Colonic mucosa (tissue), 4 donors: ENCODE measurements around the gene PTPRE. TPM values are rescaled to one million over a fixed set of nuclear protein-coding genes. Genes with fewer than 3 reads are reported as not detected.

ENCODE experiments used
- DNase-seq: peaks from one replicate; pipeline ENCODE4 v3.0.0-alpha.2; 2020
- H3K27ac ChIP-seq: fragments of 200-600 bp; one replicate; pipeline ENCODE4 v1.8.0; 2021
- H3K27me3 ChIP-seq: fragments of 200-600 bp; one replicate; pipeline ENCODE4 v1.8.0; 2021
- H3K36me3 ChIP-seq: fragments of 200-600 bp; one replicate; pipeline ENCODE4 v1.8.0; 2021
- H3K4me1 ChIP-seq: fragments of 200-600 bp; one replicate; pipeline ENCODE4 v1.8.0; 2021; ENCODE audit warnings: mild to moderate bottlenecking
- H3K4me3 ChIP-seq: fragments of 200-600 bp; one replicate; pipeline ENCODE4 v1.8.0; 2021
- H3K9ac ChIP-seq, 2 donors: one replicate each; pipeline ENCODE4 v1.7.0; 2013; ENCODE audit warnings: control low read depth in 2 of 2, low read depth in 2 of 2, low read length in 2 of 2
- H3K9me3 ChIP-seq: fragments of 200-600 bp; one replicate; pipeline ENCODE4 v1.8.0; 2021
- intact Hi-C: fragments of 100-400 bp; cut with DNase I; formaldehyde crosslinking; loops from one replicate; pipeline ENCODE4 v1.14.1; 2022
- total RNA-seq, 2 donors: library from RNA; stranded (reverse); fragmentation: NEBNext Ultra II Directional in 1 of 2; extraction: Animal tissue kit (Norgen Biotek cat#: 25700) in 1 of 2; gene quantifications; one replicate each; pipeline ENCODE4 v1.2.1, GENCODE V29; 2021
- TF ChIP-seq, protein P1 (sequence below): fragments of 200-600 bp; IDR thresholded peaks from one replicate; pipeline ENCODE4 v1.8.0; 2022; ENCODE audit warnings: antibody characterized with exemption, mild to moderate bottlenecking
- donor health status: healthy.
- donor health status: DM: no; HTN: no; CAD: no.
- donor health status: DM: no; HTN: no; CAD: no.

Gene PTPRE
- total RNA-seq, 2 donors from 2014 or later = 15.9 to 18.8 TPM

DNA sequence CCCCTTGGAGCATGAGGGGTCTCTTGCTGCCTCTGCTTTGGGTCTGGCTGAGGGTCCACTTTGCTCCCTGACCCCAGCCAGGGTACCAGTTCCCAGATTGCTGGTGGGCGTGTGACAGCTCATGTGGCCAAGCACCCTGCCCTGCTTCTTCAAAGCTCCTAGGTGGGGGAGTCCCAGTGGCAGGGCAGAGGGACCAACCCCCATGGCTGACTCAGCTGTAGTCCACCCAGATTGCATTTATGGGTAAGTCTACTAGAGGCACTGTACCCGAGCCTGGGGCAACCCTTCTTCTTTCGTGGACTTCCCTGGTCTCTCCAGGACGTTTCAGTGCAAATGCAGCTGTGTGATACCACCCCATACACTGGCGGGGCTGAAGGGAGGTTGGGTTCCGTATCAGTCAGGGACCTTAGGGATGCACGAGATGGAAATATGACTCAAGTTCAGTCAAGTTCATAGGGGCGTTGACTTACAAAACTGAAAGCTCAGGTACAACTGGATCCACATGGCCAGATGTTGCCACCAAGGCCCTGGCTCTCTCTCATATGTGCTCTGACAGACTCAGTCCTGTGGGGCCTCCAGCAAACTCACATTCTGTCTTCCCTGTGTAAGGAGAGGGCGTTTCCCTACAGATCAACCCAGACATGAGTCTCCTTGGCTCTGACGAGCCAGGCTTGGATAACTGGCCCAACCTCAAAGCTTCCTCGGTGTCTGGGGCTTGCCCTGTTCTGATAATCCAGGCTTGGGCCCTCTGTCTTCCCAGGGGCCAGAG, 13.6 kb downstream of the PTPRE start:
- intact Hi-C loops = no loop called here

GRCh38 chr10:127921075-127921752, 14.3 kb downstream of the PTPRE start:
- no peaks in the 10 kb centered on the region for H3K9me3 ChIP-seq
- no peak overlapping the region for H3K9ac ChIP-seq
- no peaks in the 10 kb centered on the region for H3K27me3 ChIP-seq
- intact Hi-C loops = no loop called here
- H3K36me3 ChIP-seq = no peaks in the 10 kb centered on the region
- no peak overlapping the region for H3K4me3 ChIP-seq
- H3K4me1 ChIP-seq = peaks cover 3% of the 10 kb centered on the region
- H3K27ac ChIP-seq = no peak overlapping the region
- no peak for DNase-seq
- TF ChIP-seq, protein P1, sequence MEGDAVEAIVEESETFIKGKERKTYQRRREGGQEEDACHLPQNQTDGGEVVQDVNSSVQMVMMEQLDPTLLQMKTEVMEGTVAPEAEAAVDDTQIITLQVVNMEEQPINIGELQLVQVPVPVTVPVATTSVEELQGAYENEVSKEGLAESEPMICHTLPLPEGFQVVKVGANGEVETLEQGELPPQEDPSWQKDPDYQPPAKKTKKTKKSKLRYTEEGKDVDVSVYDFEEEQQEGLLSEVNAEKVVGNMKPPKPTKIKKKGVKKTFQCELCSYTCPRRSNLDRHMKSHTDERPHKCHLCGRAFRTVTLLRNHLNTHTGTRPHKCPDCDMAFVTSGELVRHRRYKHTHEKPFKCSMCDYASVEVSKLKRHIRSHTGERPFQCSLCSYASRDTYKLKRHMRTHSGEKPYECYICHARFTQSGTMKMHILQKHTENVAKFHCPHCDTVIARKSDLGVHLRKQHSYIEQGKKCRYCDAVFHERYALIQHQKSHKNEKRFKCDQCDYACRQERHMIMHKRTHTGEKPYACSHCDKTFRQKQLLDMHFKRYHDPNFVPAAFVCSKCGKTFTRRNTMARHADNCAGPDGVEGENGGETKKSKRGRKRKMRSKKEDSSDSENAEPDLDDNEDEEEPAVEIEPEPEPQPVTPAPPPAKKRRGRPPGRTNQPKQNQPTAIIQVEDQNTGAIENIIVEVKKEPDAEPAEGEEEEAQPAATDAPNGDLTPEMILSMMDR = no peak

More for the DNA sequence above, 13.6 kb downstream of the PTPRE start:
- Histone ChIP-seq H3K27me3 (no peaks in the 10 kb centered on the region), H3K27ac (peak overlapping the region; percentile 2), H3K4me3 (no peak overlapping the region), H3K9me3 (no peaks in the 10 kb centered on the region), H3K36me3 (no peaks in the 10 kb centered on the region), H3K4me1 (peaks cover 3% of the 10 kb centered on the region), H3K9ac (no peak overlapping the region)
- no peak for DNase-seq
- TF ChIP-seq, protein P1 = no peak

DNA sequence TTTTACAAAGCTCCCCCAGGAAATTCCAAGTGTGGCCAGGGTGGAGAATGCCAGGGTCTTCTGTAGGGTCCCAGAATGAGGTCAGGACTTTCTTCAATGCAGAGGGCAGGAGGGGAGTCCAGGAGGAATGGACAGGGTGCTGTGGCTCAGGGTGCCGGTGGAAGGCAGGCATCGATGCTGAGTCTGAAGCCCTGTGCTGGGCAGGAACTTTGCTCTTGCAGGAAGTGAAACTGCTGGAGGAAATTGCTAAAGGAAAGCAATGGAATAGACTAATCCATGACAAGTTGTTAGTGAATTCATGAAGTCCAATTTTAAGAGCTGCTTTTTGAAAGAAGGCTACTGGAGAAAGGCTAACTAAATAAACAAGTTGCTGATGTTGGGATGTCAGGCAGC, 14.8 kb downstream of the PTPRE start:
- peak overlapping the region; percentile 10 for H3K27ac ChIP-seq
- H3K9me3 ChIP-seq = no peaks in the 10 kb centered on the region
- H3K4me1 ChIP-seq = peaks cover 3% of the 10 kb centered on the region
- H3K9ac ChIP-seq = no peak overlapping the region
- TF ChIP-seq, protein P1 = no peak
- H3K36me3 ChIP-seq = no peaks in the 10 kb centered on the region
- DNase-seq = no peak
- H3K4me3 ChIP-seq = no peak overlapping the region
- intact Hi-C loops = no loop called here
- no peaks in the 10 kb centered on the region for H3K27me3 ChIP-seq

DNA sequence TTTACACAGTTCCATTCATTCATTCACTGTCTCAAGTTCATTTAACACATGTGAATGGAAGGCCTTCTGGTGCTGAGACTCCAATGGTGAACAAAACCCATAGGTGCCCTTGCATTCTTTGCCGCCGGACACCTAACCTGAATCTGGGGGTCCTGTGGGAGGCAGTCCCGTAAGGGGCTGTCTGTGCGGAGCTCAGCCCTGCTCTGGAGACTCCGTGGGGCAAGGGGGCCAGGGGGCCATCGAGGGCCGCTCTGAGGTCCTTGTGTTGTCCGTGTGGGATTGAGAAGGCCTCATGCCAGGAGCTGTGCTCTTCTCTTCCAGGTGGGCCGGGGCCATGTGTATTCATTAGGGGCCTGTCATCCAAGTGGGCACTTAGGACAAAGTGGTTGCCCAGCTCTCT, 15.3 kb downstream of the PTPRE start:
- Histone ChIP-seq H3K27ac (peak overlapping the region; percentile 10), H3K4me3 (no peak overlapping the region), H3K9me3 (no peaks in the 10 kb centered on the region), H3K4me1 (peaks cover 3% of the 10 kb centered on the region), H3K36me3 (no peaks in the 10 kb centered on the region), H3K9ac (no peak overlapping the region), H3K27me3 (no peaks in the 10 kb centered on the region)
- intact Hi-C loops = no loop called here
- TF ChIP-seq, protein P1 = no peak
- DNase-seq = no peak

DNA sequence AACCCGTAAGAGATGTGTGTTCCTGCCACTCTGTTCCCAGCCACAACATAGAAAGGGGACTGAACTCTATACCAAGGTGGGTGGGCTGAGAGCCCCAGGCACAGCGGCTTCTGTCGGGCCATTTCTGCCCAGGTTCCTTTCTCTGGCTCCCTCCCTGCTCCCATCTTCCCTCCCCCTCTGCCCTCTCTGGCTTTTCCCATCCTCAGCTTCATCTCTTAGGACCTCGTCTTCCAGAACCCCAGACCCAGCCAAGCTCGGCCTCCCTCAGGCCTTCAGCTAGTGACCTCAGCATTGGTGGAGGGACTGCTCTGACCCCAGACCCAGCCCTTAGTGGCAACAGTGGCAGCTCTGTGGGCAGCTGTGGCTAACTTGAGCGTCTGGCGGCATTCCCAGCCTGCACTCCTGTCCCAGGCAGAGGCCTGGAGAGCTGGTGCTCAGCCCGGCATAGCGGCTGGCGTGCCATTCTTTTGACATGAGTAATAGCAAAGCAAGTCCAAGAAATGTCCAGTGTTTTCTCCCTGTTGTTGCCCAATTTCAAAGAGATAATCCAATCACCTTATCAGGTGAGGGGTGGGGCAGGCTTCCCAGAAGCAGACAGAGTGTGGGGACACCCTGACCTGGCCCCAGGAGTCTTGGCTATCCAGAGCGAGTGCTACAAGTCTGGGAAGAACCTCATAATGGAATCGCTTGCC, 15.9 kb downstream of the PTPRE start:
- no peaks in the 10 kb centered on the region for H3K36me3 ChIP-seq
- H3K9ac ChIP-seq = no peak overlapping the region
- peaks cover 3% of the 10 kb centered on the region for H3K4me1 ChIP-seq
- TF ChIP-seq, protein P1 = no peak
- H3K9me3 ChIP-seq = no peaks in the 10 kb centered on the region
- no peak for DNase-seq
- H3K27ac ChIP-seq = peak overlapping the region; percentile 10
- no peaks in the 10 kb centered on the region for H3K27me3 ChIP-seq
- no peak overlapping the region for H3K4me3 ChIP-seq
- intact Hi-C loops = no loop called here
